Esophagus muscularis mucosa (tissue), 4 donors: Measurements from ENCODE around the gene SLC4A3.

Experiments
- CTCF ChIP-seq, 3 experiments: fragments of 200-600 bp in 2 of 3; fragments of 450-650 bp in 1 of 3; sonication (generic) in 2 of 3; IDR thresholded peaks; one replicate each; pipeline ENCODE4 v1.5.1; 2017 to 2019; ENCODE audit warnings: antibody characterized with exemption in 3 of 3, mild to moderate bottlenecking in 2 of 3, moderate library complexity in 1 of 3
- EP300 ChIP-seq: sonication (generic); formaldehyde crosslinking; IDR thresholded peaks from one replicate; pipeline ENCODE4 v1.6.1; 2017; ENCODE audit warnings: antibody characterized with exemption
- POLR2A ChIP-seq: fragments of 450-650 bp; IDR thresholded peaks from one replicate; pipeline ENCODE4 v1.6.1; 2017; ENCODE audit warnings: antibody characterized with exemption, moderate library complexity, mild to moderate bottlenecking, low read depth
- POLR2AphosphoS5 ChIP-seq, 2 donors: sonication (generic); formaldehyde crosslinking; IDR thresholded peaks; one replicate each; pipeline ENCODE4 v1.6.1; 2017; ENCODE audit warnings: antibody characterized with exemption in 2 of 2

- TF ChIP-seq CTCF (IDR thresholded peaks at IDR 0.05) (no peak), POLR2A (no peak), EP300 (no peak), POLR2AphosphoS5 (IDR thresholded peaks at IDR 0.05) (no peak)
These were observed 59.8 kb downstream of the SLC4A3 start for GRCh38 chr2:219687272-219687671.
